HG03108 (cell line): ENCODE data around the gene PLCH1.
"Not testable (repeated sequence)": the region's sequence is repeated elsewhere in the genome, so short reads cannot be mapped to it uniquely, and the experiment has no call there.

ENCODE experiments used
- ATAC-seq: cut with Tn5 transposase; IDR thresholded peaks from one replicate; pipeline ENCODE4 v1.9.1; 2021; ENCODE audit warnings: moderate library complexity; ENCODE audit not compliant: unreplicated experiment

PLCH1 gene

DNA sequence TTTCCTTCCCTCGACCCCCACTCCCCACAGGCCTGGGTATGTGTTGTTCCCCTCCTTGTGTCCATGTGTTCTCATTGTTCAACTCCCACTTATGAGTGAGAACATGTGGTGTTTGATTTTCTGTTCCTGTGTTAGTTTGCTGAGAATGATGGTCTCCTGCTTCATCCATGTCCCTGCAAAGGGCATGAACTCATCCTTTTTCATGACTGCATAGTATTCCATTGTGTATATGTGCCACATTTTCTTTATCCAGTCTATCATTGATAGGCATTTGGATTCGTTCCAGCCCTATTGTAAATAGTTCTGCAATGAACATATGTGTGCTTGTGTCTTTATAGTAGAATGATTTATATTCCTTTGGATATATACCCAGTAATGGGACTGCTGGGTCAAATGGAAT lies 350.0 kb downstream of the PLCH1 start:
- ATAC-seq = not testable (repeated sequence)

DNA sequence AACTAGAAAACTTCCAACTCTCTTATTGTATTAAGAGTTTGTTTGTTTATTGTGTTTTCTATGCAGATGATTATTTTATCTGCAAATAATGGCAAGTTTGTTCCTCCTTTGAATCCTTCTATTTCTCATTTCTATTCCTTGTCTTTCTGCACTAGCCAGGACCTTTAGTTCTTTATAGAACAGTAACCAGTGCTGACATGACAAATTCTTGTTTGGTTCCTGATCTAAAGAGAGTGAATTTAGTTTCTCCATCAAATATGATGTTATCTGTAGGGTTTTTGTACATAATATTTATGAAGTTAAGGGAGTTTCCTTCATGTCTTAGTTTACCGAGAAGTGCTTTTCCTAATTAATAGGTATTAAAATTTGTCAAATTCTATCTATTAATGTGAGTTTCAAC lies 350.6 kb downstream of the PLCH1 start:
- no peak for ATAC-seq

DNA sequence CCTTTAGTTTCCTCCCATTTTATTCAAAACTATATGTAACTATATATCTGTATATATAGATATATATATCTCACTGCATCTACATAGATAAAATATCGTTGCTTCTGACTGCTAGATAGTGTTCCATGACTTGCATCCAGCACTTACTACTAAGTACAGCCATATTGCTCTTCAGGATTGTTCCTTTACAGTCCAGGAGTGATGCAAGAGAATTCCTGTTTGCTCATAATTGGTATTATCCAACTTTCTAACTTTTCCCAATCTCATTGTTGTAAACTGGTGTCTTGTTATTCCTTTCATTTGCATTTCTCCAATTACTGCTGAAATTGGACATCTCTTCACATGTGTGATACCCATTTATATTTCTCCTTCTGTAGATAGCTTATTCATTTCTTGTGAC lies 351.6 kb downstream of the PLCH1 start:
- no peak for ATAC-seq

DNA sequence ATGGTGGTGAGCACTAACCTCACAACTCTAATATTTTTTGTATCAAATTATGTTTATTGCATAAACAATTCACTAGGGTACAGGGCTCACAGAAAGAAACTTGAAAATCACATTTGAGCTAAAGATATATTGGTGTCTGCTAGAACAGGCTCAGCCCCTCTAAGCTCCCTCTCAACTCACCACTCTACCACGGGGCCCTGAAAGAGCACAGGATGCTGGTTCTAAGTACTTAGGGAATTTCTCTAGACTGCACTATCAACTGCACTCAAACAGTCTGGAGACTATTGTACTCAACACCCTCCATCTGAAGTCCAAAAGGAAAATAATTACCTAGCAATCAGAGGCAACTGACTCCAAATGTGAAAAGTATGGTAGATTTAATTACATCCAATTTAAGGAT lies 352.7 kb downstream of the PLCH1 start:
- no peak for ATAC-seq

DNA sequence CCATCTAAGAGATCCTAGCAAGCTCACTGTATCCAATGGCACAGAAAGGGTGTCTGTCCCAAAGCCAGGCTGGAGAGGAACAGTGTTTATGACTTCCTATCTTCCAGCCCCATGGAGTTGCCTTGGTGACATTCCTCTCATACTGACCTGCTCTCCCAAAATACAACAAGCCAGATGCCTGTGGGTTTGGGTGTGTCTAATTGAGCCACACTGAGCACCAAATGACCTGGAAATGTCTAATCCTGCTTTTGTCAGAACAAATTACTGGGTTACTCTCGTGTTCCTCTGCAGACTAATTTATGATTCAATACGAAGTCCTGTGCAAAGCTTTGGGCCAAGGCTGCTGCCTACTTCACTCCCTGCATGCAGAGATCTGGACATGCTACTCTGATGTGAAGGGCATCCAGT lies 353.3 kb downstream of the PLCH1 start:
- ATAC-seq = no peak

DNA sequence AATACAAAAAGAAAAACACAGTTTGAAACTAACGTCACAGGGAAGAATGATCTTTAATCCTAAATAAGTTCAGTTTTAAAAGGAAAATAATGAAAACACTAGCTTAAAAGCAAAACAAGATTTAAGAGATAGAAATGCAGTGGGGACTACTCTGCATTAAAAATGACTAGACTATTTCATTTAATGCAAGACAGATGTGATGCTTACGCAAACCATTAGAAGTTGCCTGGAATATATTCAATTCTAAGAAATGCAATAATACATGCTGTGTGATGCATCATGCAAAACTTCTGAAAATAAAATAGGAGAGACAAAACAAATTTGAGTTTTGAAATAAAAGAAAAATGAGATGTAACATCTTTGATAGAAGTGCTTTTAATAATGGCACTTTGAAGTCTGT lies 353.8 kb downstream of the PLCH1 start:
- ATAC-seq = no peak

DNA sequence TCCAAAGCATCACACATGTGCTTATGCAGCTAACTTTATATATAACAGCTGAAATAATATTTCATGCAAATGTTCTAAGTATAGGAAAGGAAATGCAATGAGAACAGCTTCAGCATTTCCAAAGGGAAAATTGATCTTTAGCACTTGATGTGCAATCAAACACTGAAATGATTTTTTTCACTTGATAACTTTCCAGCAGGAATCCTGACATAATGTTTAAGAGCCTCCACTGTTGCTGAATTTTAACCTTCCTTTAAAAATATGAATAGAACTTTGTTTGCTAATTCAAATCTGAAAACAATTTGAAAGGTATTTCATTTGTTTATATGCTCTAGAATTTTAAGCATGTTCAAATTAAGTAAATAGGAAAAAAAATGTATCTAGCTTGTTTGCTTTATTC lies 354.5 kb downstream of the PLCH1 start:
- no peak for ATAC-seq

DNA sequence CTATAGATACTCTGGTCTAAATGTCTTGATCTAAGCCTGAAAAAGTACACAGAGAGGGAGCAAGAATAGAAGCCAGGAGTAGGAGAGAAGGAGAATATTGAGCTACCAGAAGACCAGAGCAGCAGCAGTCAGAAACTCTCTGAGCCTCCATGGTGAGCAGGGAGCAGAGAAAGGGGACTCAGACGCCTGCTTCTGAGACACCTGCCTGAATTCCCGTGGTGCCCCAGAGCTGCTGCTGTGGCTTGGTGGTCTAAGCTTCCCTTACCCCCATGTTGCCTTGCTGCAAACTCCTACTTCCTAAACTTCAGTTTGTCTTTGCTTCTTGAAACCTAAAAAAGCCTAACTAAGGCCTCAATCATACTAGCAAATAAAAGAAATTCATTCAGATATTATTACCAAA lies 356.5 kb downstream of the PLCH1 start:
- no peak for ATAC-seq

DNA sequence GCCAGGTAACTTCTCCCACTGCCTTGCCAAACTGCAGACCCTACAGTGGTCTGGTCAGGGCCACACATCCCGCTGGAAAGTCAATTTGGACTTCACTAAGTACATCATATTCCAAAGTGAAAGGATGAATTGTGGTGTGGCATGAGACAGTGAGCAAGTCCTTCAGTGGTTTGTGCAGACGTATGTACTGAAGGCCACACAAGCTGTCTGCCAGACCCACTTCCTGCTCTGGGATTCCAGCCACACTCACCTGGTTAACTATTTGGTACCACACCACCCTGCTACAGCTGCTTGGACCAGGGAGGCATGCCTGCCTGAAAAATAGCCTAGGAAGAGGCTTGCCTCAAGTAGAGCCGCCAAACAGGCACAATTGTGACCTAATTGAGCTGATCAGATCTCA lies 357.3 kb downstream of the PLCH1 start:
- no peak for ATAC-seq

DNA sequence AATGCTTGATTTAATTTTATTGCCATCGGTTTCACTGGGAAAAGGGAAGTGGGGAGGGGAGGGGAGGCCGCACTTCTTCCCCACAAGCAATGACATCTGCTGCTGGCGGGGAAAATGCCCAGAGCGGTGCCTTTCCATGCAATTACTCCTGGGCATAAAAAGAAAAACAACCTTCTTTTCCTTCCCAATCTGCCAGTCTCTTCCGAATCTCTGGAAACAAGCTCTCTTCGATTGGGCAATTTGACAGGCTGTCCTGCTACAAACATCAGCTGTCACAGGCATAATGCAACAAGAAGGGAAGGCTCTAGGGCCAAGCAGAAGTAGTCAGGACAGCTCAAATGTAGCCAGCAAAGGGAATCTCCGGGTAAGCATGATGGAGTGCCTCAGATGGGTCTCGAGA lies 358.0 kb downstream of the PLCH1 start:
- ATAC-seq = no peak

DNA sequence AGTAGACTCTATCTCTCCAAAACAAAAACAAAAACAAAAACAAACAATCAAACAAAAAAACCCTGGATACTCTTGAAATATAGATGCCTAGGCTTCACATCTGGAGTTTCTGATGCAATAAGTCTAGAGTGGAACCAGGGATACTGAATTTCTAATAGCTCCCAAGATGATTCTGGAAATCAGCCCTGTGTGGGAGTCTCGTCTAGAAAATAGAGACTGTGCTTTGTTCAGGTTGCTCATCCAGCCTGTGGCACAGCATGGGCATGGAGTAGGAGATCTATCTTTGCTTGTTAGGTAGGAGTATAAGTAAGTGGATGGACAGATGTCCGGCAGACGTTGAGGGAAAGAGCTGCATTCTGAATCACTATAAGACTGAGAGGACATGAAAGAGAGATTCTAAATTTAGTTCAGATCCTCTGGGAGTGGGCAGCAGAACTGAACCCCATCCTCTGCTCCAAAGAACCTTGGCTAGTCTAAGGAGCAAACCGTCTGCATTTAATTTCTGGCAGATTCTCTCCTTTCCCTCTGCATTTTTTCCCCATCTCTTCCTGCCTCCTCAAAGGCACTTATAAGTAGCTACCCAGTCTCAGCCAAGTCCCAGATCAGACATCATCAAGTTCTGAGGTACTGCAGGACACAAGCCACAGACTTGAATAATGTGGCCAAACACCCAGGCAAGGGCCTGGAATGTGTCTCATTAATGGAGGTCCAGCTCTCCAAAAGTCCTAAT lies 358.8 kb downstream of the PLCH1 start:
- no peak for ATAC-seq

DNA sequence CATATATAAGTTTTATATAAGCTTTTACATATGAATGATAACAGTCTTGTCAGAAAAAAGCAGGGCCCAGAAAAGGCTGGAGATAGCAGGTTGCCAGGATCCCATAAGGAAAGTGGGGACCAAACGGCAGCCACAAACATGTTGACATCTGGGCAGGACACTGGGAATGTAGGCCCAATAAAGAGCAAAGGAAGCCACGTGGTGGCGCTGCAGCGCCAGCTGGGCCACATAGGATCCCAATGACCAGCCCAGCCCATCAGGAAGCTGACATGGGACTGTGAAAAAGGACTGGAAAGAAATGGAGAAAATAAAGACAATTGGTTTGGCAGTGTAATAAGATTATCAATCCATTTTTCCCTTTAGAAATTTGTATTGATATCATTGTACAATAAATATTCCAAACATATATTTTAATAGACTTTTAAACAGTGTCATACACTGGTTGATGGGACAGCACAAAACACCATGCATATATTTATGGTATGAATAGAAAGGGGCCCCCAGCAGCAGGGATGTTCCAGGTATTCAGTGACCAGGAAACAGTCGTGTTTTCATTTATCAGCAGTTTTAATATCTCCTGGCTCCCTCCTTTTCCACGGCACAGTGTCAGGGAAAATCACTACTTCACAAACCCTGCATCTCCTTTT lies 362.4 kb downstream of the PLCH1 start:
- ATAC-seq = no peak

DNA sequence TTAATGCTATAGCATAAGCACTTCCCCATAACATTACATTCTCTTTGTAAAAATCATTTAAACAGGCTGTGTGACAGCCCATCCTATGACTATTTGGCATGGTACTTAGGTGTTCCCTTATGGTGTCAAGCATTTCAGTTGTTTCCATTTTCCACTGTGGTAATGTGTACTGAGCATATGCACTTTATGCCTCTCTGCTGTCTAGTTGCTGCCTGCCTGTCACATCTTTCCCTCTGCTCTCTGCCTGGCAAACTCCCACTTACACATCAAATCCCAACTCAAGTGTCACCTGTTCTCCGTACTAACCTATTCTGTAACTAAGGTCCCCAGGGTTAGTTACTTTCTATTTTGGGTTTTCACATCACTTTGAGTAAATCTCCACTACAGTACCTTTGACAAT lies 367.0 kb downstream of the PLCH1 start:
- ATAC-seq = no peak

DNA sequence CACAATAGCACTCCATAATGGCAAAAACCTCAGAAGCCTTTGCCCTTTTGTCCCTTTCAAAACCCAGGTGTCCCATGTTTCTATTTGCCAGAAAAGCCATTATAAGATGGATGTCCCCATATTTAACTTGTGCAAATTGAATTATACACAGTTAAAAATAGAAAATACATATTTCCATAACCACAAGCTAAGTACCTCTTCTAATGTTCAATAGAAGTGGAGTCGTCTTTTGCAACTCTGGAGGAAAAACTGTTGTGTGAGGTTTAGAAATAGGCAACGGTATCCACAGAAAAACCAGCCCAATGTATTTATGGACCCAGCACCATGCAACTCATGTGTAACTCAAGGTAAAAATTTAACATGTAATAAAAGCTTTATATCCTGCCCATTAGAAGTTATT lies 367.8 kb downstream of the PLCH1 start:
- ATAC-seq = no peak

DNA sequence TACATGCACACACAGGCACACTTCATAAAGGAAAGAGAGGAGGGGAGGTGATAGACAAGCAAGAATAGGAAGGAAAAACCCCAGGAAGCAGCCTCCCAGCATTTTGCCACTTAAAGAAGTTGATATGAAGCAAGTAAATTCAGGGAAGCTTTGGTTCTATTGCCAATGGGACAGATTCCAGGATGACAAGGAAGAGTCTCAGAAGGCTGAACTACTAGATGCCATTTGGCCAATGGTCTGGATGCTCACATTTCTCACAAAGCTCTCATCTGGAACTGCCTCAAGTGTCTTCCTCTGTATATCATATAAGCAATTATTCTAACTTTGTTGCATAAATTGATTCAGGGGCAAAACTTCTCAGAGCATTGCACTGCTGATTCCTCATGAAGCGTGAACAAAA lies 372.6 kb downstream of the PLCH1 start:
- no peak for ATAC-seq

DNA sequence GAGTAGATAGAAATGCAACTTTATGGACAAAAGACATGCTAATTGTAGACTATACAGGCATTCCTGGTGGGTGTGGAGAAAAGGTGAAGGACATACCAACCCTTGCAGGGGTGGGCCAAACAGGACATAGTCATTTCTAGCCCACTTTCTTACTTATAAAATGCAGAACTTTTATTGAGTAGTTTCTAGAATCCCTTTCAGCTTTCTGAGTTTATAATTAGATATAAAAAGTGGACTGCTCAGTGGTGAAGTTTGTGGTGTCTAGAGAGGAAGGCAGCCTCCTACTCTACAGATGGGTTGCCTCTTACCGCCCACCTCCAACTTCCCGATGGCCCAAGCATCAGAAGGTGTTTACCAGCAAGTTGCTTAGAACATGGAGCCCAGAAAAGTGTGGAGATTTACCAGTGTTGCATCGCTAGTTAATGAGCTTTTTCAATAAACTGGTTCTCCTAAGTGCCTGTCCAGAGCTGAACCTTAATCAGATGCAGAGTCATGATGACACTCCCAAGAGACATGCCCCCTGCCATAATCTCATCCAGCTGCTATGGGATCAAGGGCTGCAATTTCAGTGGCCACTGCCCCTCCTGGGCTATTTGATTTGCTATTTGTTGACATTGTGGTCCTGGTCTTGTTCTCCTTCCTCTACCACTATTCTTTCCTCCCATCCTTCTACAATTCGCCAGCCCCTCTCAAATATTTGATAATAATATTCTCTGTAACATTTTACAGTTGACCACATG lies 373.9 kb downstream of the PLCH1 start:
- ATAC-seq = no peak

DNA sequence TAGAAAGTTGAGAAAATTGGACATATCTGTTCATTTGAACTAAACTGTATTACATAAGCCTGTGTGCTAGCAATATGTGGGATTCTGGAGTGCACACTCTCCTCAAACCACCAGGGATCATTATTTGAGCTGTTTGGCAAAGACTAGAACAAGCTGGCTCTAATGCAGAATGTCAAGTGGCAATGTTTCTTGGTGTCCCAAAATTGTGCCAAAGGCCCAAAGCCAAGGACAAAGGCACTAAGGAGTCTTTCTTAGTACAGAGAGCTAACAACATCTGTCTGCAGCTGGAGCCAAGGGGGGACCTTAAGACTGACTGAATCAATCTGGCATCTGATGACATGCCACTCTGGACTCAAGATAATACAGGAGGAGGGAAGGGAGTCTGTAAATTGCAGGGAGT lies 374.7 kb downstream of the PLCH1 start:
- no peak for ATAC-seq

DNA sequence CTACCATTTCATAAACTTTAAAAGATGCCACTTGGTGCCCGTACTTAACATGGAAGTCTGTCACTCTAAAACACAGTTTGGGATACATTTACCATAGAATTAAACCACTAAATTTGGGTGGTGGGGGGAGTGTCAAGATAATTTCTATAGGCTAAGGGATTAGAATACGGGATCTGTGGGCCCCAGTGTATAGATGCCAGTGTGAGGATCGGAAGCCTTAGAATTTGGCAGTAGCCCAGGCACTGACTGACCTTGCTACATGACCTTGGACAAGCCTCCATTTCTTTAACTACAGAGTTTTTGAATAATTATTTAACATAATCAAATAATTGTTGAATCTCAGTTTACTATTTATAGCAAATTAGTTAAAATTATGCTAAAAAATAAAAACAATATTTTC lies 375.1 kb downstream of the PLCH1 start:
- no peak for ATAC-seq

DNA sequence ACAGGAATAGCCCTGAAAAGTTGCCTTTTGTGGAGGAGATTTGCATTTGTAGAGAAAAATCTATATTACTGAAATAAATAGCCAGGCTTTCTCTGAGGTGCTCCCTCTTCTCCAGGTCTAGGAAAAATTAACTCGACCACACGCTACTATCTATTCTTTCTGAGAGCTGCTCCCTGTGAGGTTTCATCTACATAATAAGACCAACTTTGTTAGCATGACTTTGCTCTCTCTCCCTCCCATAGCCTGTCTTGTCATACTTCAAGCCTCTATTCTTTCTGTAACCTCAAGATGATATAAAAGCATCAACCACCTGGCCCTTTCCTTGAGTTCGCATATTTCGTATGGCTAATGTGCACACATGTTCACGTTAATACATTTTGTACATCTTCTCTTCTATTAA lies 375.6 kb downstream of the PLCH1 start:
- no peak for ATAC-seq

DNA sequence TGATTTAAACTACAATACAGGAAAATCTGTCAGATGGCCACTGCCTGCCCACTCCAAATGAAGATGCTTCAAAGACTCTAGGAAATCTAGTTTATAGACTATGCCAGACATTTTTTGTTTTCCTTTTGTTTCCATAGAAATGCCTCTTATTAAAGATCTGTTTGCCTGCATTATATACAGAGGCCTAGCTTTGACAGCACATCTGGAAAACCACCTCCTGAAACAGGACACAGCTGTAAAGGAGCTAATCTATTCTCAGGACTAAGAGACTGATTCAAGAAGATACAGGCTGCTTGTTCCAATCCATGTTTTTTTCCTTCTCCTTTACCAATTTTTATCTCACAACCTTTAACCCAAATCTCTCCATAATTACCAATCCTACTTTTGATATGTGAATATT lies 376.1 kb downstream of the PLCH1 start:
- ATAC-seq = no peak

DNA sequence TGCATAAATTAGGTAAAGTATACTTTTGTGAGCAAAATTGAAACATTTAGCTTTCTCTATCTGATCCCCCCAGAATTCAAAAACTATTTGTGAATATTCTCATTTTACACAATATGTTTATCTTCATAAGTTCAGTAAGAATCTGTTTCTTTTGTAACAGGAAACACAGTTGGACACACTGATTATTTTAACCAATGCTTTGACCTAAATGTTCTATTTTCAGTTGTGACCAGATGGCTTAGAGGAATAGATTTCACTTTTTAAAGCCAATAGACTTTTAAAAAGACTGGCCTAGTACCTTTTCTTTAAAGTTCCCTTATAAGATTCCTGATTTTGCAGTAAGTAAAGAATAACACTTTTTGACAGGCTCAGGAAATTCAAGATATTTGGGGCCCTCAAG lies 377.4 kb downstream of the PLCH1 start:
- ATAC-seq = no peak

DNA sequence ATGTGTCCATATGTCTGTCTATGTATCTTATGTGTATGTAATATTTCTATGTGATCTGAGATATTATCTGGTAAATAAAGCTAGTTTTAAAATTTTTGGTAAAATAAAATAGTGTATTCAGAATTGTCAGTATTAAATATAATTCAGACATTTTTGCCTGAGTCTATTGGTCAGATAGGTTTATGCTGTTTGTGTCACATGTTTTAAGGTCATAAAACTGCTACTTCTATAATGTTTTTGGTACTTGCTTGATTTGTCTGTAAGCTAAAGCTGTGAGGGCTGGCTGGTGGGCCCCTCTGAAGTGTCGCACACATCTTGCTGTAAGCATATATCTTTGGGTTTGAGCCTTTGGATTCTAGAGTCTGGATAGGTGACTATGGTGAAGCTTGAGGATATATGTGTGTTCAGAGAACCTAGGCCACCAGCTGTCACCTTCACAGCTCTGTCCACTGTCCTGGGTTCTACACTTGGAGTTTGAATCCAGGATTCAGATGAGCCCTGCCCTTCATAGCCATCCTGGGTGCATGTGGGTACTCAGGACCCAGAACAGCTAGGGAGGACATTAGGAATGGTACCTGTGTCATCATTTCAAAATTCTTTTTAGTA lies 379.6 kb downstream of the PLCH1 start:
- no peak for ATAC-seq
